Measurements from ENCODE around the gene VSIG10.
"Not testable (repeated sequence)": the region's sequence is repeated elsewhere in the genome, so short reads cannot be mapped to it uniquely, and the experiment has no call there.

Gene VSIG10

GRCh38 chr12:118098911-118099671 is 4.7 kb downstream of the VSIG10 start:
- DNase-seq (ENCODE audit: low spot score), result no peak
- TF ChIP-seq CTCF (IDR thresholded peaks at IDR 0.05; ENCODE audit: extremely low read depth, insufficient read depth, missing control alignments), result no peak
- in situ Hi-C loops (cut with MboI; ENCODE audit: low pct_unique_long_range_greater_than_20kb, low sequenced_read_pairs, unreplicated experiment), result no loop called here

- TF ChIP-seq CTCF (IDR thresholded peaks at IDR 0.05; ENCODE audit: extremely low read depth, insufficient read depth, missing control alignments), result no peak
- in situ Hi-C loops (cut with MboI; ENCODE audit: low pct_unique_long_range_greater_than_20kb, low sequenced_read_pairs, unreplicated experiment), result no loop called here
- no peak for DNase-seq (ENCODE audit: low spot score)
Measured at GRCh38 chr12:118098401-118098800, 5.4 kb downstream of the VSIG10 start.

- in situ Hi-C loops (cut with MboI; ENCODE audit: low pct_unique_long_range_greater_than_20kb, low sequenced_read_pairs, unreplicated experiment), result no loop called here
- no peak for TF ChIP-seq CTCF (IDR thresholded peaks at IDR 0.05; ENCODE audit: extremely low read depth, insufficient read depth, missing control alignments)
- no peak for DNase-seq (ENCODE audit: low spot score)
Measured at GRCh38 chr12:118094039-118094438, 9.8 kb downstream of the VSIG10 start.

- TF ChIP-seq CTCF (IDR thresholded peaks at IDR 0.05; ENCODE audit: extremely low read depth, insufficient read depth, missing control alignments), result no peak
- no peak for DNase-seq (ENCODE audit: low spot score)
- in situ Hi-C loops (cut with MboI; ENCODE audit: low pct_unique_long_range_greater_than_20kb, low sequenced_read_pairs, unreplicated experiment), result no loop called here
Measured at GRCh38 chr12:118089782-118090181, 14.0 kb downstream of the VSIG10 start.

- no peak for TF ChIP-seq CTCF (IDR thresholded peaks at IDR 0.05; ENCODE audit: extremely low read depth, insufficient read depth, missing control alignments)
- DNase-seq (ENCODE audit: low spot score), result no peak
- in situ Hi-C loops (cut with MboI; ENCODE audit: low pct_unique_long_range_greater_than_20kb, low sequenced_read_pairs, unreplicated experiment), result no loop called here
Measured at GRCh38 chr12:118082161-118082560, 21.6 kb downstream of the VSIG10 start.

- DNase-seq (ENCODE audit: low spot score); in situ Hi-C loops (cut with MboI; ENCODE audit: low pct_unique_long_range_greater_than_20kb, low sequenced_read_pairs, unreplicated experiment): not testable (repeated sequence)
Measured at GRCh38 chr12:118081521-118081920, 22.3 kb downstream of the VSIG10 start.

- no peak for DNase-seq (ENCODE audit: low spot score)
- in situ Hi-C loops (cut with MboI; ENCODE audit: low pct_unique_long_range_greater_than_20kb, low sequenced_read_pairs, unreplicated experiment), result no loop called here
- TF ChIP-seq CTCF (IDR thresholded peaks at IDR 0.05; ENCODE audit: extremely low read depth, insufficient read depth, missing control alignments), result no peak
Measured at GRCh38 chr12:118073768-118074167, 30.0 kb downstream of the VSIG10 start.

Data from GM13977 (cell line).